Neural cell (in vitro differentiated cells): ENCODE data around the gene CMTM6. TPM values are rescaled to one million over a fixed set of nuclear protein-coding genes. Genes with fewer than 3 reads are reported as not detected.

ENCODE experiments used
- H2AFZ ChIP-seq: fragments of 200-600, 300-800 bp; sonication (generic), shearing (Covaris generic); 2 replicates; pipeline ENCODE4 v1.6.0; 2014; ENCODE audit warnings: low read depth, mild to moderate bottlenecking, antibody characterized with exemption, low read length, moderate library complexity
- H3F3A ChIP-seq: fragments of 200-600 bp; shearing (Covaris generic); 2 replicates; pipeline ENCODE4 v1.6.1; 2016; ENCODE audit warnings: mild to moderate bottlenecking, moderate library complexity, mixed read lengths, antibody characterized with exemption, low read length; ENCODE audit not compliant: insufficient read depth, poor library complexity, severe bottlenecking
- H3K27ac ChIP-seq: fragments of 200-600, 300-800 bp; sonication (generic), shearing (Covaris generic); 2 replicates; pipeline ENCODE4 v1.5.1; 2014; ENCODE audit warnings: mild to moderate bottlenecking, low read length, moderate library complexity
- H3K27me3 ChIP-seq: fragments of 300-800, 200-600 bp; sonication (generic), shearing (Covaris generic); 2 replicates; pipeline ENCODE4 v1.6.0; 2014; ENCODE audit warnings: mild to moderate bottlenecking, low read depth, low read length, moderate library complexity; ENCODE audit not compliant: insufficient read depth
- H3K36me3 ChIP-seq: fragments of 300-800, 200-600 bp; sonication (generic), shearing (Covaris generic); 2 replicates; pipeline ENCODE4 v1.5.1; 2014; ENCODE audit warnings: mild to moderate bottlenecking, antibody characterized with exemption, low read length, moderate library complexity; ENCODE audit not compliant: insufficient read depth
- H3K4me2 ChIP-seq: fragments of 300-800, 200-600 bp; sonication (generic), shearing (Covaris generic); 2 replicates; pipeline ENCODE4 v1.6.0; 2014; ENCODE audit warnings: mild to moderate bottlenecking, low read length
- H3K4me3 ChIP-seq: fragments of 300-800, 200-600 bp; sonication (generic), shearing (Covaris generic); 2 replicates; pipeline ENCODE4 v1.5.1; 2014; ENCODE audit warnings: mild to moderate bottlenecking, low read length, moderate library complexity
- H3K79me2 ChIP-seq: fragments of 200-600 bp; shearing (Covaris generic); replicated peaks from 2 replicates; pipeline ENCODE4 v1.6.0; 2014; ENCODE audit warnings: mild to moderate bottlenecking, low read length, moderate library complexity; ENCODE audit not compliant: insufficient read depth
- H3K9ac ChIP-seq: fragments of 300-800, 200-600 bp; sonication (generic), shearing (Covaris generic); 2 replicates; pipeline ENCODE4 v1.6.1; 2016; ENCODE audit warnings: mild to moderate bottlenecking, low read length, mixed read lengths
- H3K9me2 ChIP-seq: fragments of 200-600 bp; shearing (Covaris generic); 2 replicates; pipeline ENCODE4 v1.6.1; 2016; ENCODE audit warnings: mild to moderate bottlenecking, low read length, mixed read lengths; ENCODE audit not compliant: insufficient read depth
- H3K9me3 ChIP-seq: fragments of 200-600, 300-800 bp; sonication (generic), shearing (Covaris generic); 2 replicates; pipeline ENCODE4 v1.6.1; 2016; ENCODE audit warnings: mild to moderate bottlenecking, mixed run types, low read length, moderate library complexity, mixed read lengths
- H4K20me1 ChIP-seq: fragments of 200-600 bp; shearing (Covaris generic); 2 replicates; pipeline ENCODE4 v1.6.1; 2016; ENCODE audit warnings: mild to moderate bottlenecking, mixed run types; ENCODE audit not compliant: insufficient read depth
- CTCF ChIP-seq: fragments of 450-650 bp; IDR thresholded peaks from 2 replicates; pipeline ENCODE4 v1.5.1; 2014; ENCODE audit warnings: antibody characterized with exemption, mild to moderate bottlenecking, moderate library complexity; ENCODE audit not compliant: poor library complexity, severe bottlenecking
- EP300 ChIP-seq: fragments of 450-650 bp; conservative IDR thresholded peaks from 2 replicates; pipeline ENCODE4 v1.6.1; 2014; ENCODE audit warnings: antibody characterized with exemption, mild to moderate bottlenecking, moderate library complexity; ENCODE audit not compliant: poor library complexity, severe bottlenecking
- EZH2 ChIP-seq: fragments of 200-600, 300-800 bp; shearing (Covaris generic), sonication (generic); IDR thresholded peaks from 2 replicates; pipeline ENCODE4 v1.6.1; 2014; ENCODE audit warnings: antibody characterized with exemption, low read length, borderline replicate concordance, mild to moderate bottlenecking; ENCODE audit not compliant: insufficient read depth, poor library complexity, severe bottlenecking
- MXI1 ChIP-seq: fragments of 450-650 bp; conservative IDR thresholded peaks from 2 replicates; pipeline ENCODE4 v1.6.1; 2014; ENCODE audit warnings: antibody characterized with exemption, mild to moderate bottlenecking; ENCODE audit not compliant: poor library complexity, severe bottlenecking
- POLR2AphosphoS5 ChIP-seq: IDR thresholded peaks from 2 replicates; pipeline ENCODE4 v1.6.1; 2012
- RAD21 ChIP-seq: fragments of 450-650 bp; conservative IDR thresholded peaks from 2 replicates; pipeline ENCODE4 v1.6.1; 2014; ENCODE audit warnings: antibody characterized with exemption, mild to moderate bottlenecking, moderate library complexity
- SMC3 ChIP-seq: fragments of 450-650 bp; conservative IDR thresholded peaks from 2 replicates; pipeline ENCODE4 v1.6.1; 2014; ENCODE audit warnings: antibody characterized with exemption, mild to moderate bottlenecking, moderate library complexity; ENCODE audit not compliant: poor library complexity
- TAF1 ChIP-seq: IDR thresholded peaks from 2 replicates; pipeline ENCODE4 v1.6.1; 2012; ENCODE audit warnings: low read depth
- polyA plus RNA-seq: library from polyadenylated mRNA; depleted of rRNA; stranded (reverse); fragments of >200 nt; gene quantifications from 2 replicates; pipeline ENCODE4 v1.2.3, GENCODE V29; 2014

The CMTM6 gene
- polyA plus RNA-seq, 1 donor from 2014 or later: 12.8 TPM

GRCh38 chr3:32495609-32496008 is 7.0 kb downstream of the CMTM6 start:
- no peaks in the 10 kb centered on the region for H4K20me1 ChIP-seq
- no peak overlapping the region for H3K27ac ChIP-seq
- no peaks in the 10 kb centered on the region for H3F3A ChIP-seq
- TF ChIP-seq RAD21: no peak
- no peak for TF ChIP-seq SMC3
- H2AFZ ChIP-seq: no peak overlapping the region
- H3K79me2 ChIP-seq: peaks cover 13% of the 10 kb centered on the region
- no peaks in the 10 kb centered on the region for H3K27me3 ChIP-seq
- H3K4me3 ChIP-seq: no peak overlapping the region
- no peak overlapping the region for H3K9ac ChIP-seq
- H3K36me3 ChIP-seq: no peaks in the 10 kb centered on the region
- H3K9me2 ChIP-seq: no peaks in the 10 kb centered on the region
- no peak overlapping the region for H3K4me2 ChIP-seq
- H3K9me3 ChIP-seq: no peaks in the 10 kb centered on the region

- Histone ChIP-seq H3K9me3 (no peaks in the 10 kb centered on the region), H2AFZ (no peak overlapping the region), H3K4me2 (no peak overlapping the region), H3F3A (no peaks in the 10 kb centered on the region), H3K36me3 (no peaks in the 10 kb centered on the region), H3K79me2 (peaks cover 12% of the 10 kb centered on the region), H3K27ac (no peak overlapping the region), H3K4me3 (no peak overlapping the region), H3K9ac (no peak overlapping the region), H4K20me1 (no peaks in the 10 kb centered on the region), H3K9me2 (no peaks in the 10 kb centered on the region), H3K27me3 (no peaks in the 10 kb centered on the region)
- TF ChIP-seq EZH2 (no peak), RAD21 (no peak)
Measured at GRCh38 chr3:32495085-32495484, 7.6 kb downstream of the CMTM6 start.

DNA sequence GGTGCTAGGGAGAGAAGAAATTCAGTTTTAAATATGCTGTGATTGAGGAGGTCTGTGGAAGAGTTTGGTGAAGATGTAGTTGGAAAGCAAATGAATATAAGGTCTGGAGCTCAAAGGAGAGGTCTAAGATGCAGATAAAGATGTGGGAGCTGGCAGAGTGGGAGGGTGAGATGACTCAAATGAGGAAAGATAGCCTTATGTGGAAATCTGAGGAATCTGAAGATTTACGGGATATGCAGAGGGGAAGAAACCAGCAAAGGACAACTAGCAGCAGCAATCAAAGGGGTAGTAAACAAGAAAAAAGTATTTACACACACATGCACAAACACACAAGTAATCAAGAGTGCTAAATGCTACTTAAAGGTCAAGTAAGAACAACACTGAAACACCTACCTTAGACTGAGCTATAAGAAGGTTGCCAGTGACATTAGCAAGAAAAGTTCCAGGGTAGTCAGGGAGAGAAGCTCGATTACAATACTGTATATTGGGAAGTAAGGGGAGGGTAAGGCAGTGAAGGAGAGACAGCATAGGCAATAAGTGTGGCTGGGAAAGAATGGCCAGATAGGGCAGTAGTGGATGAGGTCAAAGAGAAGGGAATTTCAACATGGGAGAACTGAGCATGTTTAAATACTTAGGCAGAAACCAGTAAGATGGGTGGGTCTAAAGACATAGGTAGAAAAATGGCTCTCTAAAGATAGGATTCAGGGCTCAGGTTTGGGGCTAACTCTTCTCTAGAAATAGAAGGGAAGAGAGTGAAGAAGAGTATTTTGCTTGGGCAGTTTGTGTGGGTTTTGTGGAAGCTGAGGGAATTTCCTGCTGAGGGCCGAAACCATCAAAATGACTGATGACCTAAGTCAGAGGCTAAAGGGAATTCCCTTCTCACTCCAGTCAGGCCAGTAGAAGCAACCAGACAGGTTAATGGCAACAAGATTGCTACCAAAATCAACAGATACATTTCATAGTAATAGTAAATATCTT is 8.9 kb downstream of the CMTM6 start:
- Histone ChIP-seq H3K27me3 (no peaks in the 10 kb centered on the region), H3F3A (no peaks in the 10 kb centered on the region), H3K9ac (no peak overlapping the region), H3K9me2 (no peaks in the 10 kb centered on the region), H3K4me2 (no peak overlapping the region), H3K79me2 (peaks cover 6% of the 10 kb centered on the region), H2AFZ (no peak overlapping the region), H4K20me1 (no peaks in the 10 kb centered on the region), H3K27ac (no peak overlapping the region), H3K4me3 (no peak overlapping the region), H3K9me3 (no peaks in the 10 kb centered on the region), H3K36me3 (no peaks in the 10 kb centered on the region)
- no peak for TF ChIP-seq SMC3
- no peak for TF ChIP-seq EP300
- TF ChIP-seq CTCF: no peak
- TF ChIP-seq RAD21: no peak
- TF ChIP-seq MXI1: no peak
- no peak for TF ChIP-seq POLR2AphosphoS5
- TF ChIP-seq TAF1: no peak
